IPS-18c (cell line): ENCODE measurements around the gene UMPS.
"Not testable (repeated sequence)": the region's sequence is repeated elsewhere in the genome, so short reads cannot be mapped to it uniquely, and the experiment has no call there.

Experiments
- H3K4me3 ChIP-seq: 2 replicates; pipeline ENCODE4 v1.7.0; 2013; ENCODE audit warnings: low read depth, mild to moderate bottlenecking, low read length, moderate library complexity; ENCODE audit not compliant: insufficient read depth
- H3K9me3 ChIP-seq: one replicate; pipeline ENCODE4 v1.6.1; 2013; ENCODE audit warnings: mild to moderate bottlenecking, low read length, moderate library complexity; ENCODE audit not compliant: control insufficient read depth, insufficient read depth

The UMPS gene

GRCh38 chr3:124757926-124758325 is 27.7 kb downstream of the UMPS start:
- not testable (repeated sequence) for H3K4me3 ChIP-seq

DNA sequence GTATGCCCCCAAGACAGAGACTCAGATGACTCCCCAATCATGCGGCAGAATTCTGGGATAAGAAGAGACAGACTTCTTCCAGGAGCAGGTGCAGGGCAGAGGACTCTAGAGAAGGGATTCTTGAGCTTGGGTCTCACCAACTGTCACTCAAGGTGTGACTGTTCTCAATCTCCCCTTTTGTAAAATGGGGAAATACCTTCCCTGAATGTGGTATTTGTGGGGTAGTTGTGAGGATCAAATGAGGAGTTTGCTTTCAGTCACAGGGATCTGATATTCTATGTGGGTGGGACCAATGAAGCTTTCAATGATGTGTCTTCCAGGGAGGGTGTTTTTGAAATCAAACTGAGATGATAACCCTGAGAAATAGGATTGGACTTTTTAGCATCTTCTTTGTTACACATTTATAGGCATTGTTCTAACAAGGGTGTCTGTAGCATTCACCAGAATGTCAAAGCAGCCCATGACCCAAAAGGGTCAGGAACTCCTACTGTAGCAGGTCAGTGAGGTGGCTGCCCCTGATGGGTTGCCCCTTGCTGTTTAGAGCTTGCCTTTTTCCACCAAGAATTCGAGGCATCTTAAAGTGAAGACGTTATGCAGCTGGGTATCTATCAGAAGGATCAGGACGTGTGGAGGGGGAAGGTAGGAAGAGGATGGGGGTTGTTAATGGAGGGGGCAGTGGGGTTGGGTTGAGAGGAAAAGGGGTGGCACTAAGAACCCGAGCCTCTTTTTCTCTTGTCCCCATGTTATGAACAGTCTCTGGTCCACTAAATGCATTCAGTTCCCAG is 28.8 kb downstream of the UMPS start:
- Histone ChIP-seq H3K9me3 (no peaks in the 10 kb centered on the region), H3K4me3 (no peak overlapping the region)

More at GRCh38 chr3:124757926-124758325, 27.7 kb downstream of the UMPS start:
- not testable (repeated sequence) for H3K9me3 ChIP-seq

GRCh38 chr3:124759666-124760401 is 29.6 kb downstream of the UMPS start:
- Histone ChIP-seq H3K9me3 (no peaks in the 10 kb centered on the region), H3K4me3 (no peak overlapping the region)

- Histone ChIP-seq H3K4me3 (no peak overlapping the region), H3K9me3 (no peaks in the 10 kb centered on the region)
Measured at GRCh38 chr3:124760601-124761000, 30.3 kb downstream of the UMPS start.

- Histone ChIP-seq H3K4me3 (no peak overlapping the region), H3K9me3 (no peaks in the 10 kb centered on the region)
Measured at GRCh38 chr3:124761250-124761796, 31.1 kb downstream of the UMPS start.

DNA sequence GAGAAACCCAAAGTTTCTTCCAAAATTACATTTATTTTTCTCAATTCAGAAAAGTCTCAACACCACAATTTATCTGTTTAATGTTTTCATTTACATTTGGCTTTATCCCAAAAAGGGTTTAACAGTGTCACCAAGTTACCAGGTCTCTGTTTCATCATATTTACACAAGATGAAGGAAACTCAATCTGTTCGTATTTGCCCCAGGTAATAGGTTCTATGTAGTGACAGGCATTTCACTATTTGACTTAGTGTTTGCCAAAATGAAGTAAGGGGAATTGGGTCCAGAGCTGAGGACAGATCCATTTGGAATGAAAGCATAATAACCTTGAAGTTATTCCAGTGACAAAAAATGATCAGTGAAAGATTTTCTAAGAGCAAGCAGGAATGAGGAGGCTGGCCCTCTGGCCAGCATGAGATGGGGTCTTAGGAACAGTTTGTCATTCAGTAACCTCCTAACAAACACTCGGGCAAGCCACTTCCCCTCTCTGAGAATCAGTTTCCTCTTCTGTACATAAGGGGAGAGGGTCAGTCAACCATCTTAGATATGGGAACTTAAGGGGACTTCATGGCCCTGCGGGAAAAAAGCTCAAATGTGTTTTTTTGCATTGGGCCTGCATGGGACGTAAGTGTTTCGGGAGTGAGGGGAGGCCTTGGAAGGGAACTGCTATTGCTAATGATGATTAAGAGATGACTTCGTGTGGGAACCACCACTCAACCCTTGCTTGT is 31.8 kb downstream of the UMPS start:
- Histone ChIP-seq H3K9me3 (no peaks in the 10 kb centered on the region), H3K4me3 (no peak overlapping the region)

GRCh38 chr3:124762661-124763011 is 32.4 kb downstream of the UMPS start:
- Histone ChIP-seq H3K9me3 (no peaks in the 10 kb centered on the region), H3K4me3 (no peak overlapping the region)

- H3K4me3 ChIP-seq = no peak overlapping the region
- H3K9me3 ChIP-seq = no peaks in the 10 kb centered on the region
Measured at GRCh38 chr3:124763206-124763605, 33.0 kb downstream of the UMPS start.

DNA sequence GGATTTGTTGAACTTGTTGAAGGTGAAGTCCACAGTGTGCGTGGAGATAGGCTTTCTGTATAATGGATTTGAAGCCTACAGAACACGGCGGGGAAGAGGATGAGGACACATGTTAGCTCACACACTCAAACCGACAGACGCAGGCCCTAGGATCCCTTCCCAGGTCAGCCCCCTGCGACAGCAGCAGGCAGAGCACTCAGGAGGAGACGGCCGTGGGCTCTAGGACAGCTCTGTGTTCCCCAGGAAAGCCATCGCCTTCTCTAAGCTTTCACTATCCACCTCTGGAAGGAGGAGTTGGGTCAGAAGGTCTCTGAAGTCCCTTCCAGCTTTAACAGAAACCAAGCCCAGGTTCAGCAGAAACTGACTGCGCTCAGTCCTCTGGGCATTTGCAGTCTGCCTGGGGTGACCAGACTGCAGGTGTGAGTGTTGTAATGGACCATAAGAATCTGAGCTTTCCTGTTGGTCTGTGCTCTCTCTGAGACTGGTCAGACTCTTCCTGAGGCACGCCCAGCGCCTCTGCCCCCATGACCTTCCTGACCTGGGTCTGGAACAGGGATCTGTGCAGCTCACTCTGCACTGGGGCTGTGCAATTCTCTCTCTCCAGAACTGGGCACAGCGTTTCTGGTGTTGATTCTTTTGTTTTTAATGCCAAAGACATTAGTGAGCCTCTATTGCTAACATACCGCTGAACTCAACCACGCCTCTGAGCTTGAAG is 33.5 kb downstream of the UMPS start:
- Histone ChIP-seq H3K9me3 (no peaks in the 10 kb centered on the region), H3K4me3 (no peak overlapping the region; the same call in 1 of the 2 replicates)

- Histone ChIP-seq H3K9me3 (no peaks in the 10 kb centered on the region), H3K4me3 (no peak overlapping the region)
Measured at GRCh38 chr3:124764746-124765145, 34.5 kb downstream of the UMPS start.

DNA sequence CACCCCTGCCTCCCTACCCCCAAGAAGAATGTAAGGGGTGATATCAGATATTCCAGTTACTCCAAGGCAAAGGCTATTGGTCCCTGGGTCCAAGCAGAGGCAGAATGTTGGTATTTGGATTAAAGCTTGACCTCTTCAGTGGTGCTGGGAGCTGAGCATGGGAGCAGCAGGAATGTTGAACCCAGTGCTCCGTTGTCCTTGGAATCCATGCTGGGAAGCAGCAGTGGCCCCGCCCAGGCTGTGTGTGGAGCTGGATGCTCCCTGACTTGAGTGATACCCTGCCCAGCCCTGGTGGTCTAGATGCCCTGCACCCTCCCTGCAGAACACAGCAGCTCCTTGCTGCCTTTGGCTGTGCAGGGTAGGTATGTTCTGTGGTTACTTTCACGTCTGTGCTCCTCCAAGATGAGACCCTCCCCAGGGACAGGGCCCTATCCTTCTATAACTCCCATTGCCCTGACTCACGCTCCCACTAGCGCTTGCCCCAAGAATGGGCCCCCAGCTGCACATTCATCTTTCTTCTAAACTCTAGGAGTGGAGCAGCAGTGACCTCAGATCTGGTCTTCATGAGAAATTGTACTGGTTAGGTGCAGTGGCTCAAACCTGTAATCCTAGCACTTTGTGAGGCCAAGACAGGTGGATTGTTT is 35.1 kb downstream of the UMPS start:
- no peak overlapping the region for H3K4me3 ChIP-seq
- H3K9me3 ChIP-seq = no peaks in the 10 kb centered on the region

DNA sequence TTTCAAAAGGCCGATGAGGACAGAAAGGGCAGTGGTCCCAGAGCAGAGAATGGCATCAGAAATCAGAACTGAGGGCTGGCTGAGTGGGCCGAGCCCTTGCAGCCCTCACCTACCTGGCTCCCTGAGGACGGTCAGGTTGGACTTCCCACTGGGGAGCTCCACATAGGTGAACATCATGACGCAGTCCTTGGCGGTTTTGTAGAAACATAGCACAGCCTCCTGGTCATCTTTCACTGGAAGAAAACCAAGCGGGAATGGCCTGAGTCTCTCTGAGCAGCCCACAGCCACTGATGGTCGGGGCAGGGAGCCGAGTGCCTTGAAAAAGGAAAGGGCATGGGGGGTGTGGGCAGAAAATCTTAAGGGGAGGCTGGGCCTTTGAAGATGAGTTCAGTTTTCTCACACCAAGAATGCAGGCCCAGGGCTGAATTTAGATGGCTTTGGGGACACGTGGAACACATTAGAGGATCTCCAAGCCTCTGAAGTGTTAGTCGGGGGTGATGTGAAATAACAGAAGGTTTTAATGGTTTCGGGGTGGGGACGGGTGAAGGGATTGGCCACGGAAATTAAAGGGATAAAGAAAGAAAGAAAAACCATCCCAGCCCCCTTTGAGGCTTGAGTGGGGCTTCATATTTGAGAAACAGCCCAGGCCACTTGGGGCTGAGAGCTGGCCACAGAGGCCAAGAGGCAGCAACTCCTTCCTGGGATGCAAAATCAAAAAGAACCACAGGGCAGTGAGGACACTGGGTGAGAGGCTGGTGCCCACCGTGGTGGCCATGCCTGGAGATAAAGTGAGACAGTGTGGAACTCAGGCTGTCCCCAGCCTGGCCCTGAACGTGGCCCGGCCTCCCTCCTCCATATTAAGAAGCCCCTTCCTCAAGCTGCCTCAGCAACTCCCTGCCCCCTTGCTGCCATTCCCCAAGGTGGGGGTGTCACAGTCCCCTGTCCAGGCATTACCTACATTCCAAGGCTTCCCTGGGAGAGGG is 36.2 kb downstream of the UMPS start:
- H3K9me3 ChIP-seq = no peaks in the 10 kb centered on the region

GRCh38 chr3:124767264-124767663 is 37.0 kb downstream of the UMPS start:
- no peak overlapping the region for H3K4me3 ChIP-seq
- no peaks in the 10 kb centered on the region for H3K9me3 ChIP-seq

More for the DNA sequence above, 36.2 kb downstream of the UMPS start:
- H3K4me3 ChIP-seq = no peak overlapping the region

DNA sequence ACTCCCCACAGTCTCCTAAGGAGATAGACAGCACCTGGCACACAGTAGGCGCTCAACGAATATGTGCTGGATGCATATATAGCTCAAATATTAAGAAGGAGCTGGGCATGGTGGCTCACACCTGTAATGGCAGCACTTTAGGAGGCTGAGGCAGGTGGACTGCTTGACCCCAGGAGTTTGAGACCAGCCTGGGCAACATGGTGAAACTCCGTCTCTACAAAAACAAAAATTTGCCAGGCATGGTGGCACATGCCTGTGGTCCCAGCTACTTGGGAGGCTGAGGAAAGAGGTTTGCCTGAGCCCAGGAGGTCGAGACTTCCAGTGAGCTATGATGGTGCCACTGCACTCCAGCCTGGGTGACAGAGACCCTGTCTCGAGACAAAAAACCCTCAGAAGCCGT is 37.4 kb downstream of the UMPS start:
- H3K4me3 ChIP-seq = no peak overlapping the region
- H3K9me3 ChIP-seq = no peaks in the 10 kb centered on the region

DNA sequence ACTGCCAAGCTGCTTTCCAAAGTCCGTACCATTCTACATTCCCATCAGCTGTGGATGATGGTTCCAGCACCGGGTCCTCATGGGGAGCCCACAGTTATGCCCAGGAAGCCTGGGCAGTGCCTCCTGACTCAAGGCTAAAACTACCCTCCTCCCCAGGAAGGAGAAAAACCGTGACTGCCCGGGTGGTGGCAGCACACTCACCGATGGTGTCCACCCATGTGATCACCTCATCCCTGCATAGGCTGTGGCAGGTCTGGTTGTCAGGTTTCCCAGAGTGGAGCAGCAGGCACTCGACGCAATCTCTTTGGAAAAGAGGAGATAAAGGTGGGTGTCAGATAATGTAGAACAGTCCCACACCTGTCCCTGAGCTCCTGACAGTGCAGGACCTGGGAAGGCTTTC is 38.6 kb downstream of the UMPS start:
- H3K4me3 ChIP-seq = no peak overlapping the region
- no peaks in the 10 kb centered on the region for H3K9me3 ChIP-seq

DNA sequence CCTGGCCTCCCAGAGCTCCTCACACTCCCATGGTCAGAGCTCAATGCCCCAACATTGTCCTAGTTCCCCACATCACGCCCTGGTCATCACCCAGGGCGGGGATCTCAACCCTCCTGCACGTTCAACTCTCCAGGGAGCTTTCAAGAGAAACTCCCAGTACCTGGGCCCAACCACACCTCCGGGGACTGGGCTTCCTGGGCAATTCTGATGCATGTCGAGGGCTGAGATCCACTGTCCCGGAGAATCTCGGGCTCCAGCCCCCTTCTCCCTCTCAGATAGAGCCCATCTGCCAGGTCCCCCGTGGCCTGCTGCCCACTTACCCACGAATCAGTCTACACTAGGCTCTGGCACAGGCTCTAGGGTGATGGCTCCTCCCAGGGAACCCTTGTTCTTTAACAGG is 39.2 kb downstream of the UMPS start:
- H3K4me3 ChIP-seq = no peak overlapping the region
- H3K9me3 ChIP-seq = no peaks in the 10 kb centered on the region
